NB4 (cell line): ENCODE results near the gene SCUBE3.

Experiments
- CTCF ChIP-seq: IDR thresholded peaks from one replicate; pipeline ENCODE4 v1.5.1; 2012; ENCODE audit warnings: low read depth, low read length
- POLR2A ChIP-seq: IDR thresholded peaks from 2 replicates; pipeline ENCODE4 v1.6.1; 2011; ENCODE audit warnings: mild to moderate bottlenecking; ENCODE audit not compliant: insufficient read length; ENCODE audit errors: extremely low read depth

DNA sequence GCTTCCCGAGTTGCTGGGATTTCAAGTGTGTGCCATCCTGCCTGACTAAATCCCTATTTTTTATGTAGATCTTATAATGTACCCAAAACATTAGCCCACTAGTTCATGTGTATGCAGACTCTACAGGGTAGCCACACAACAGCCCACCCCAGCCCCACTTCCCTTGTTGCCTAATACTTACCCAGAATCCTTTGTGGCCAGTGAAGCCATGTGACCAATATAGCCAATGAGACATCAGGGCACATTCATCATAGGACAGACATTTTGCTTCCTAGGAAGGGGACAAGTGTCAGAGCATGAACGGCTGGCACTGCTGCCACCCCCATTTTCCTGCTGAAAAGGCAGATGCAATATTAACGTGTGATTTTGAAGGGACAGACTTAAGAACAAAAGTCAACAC, 36.6 kb upstream of the SCUBE3 start:
- no peak for TF ChIP-seq CTCF
- no peak for TF ChIP-seq POLR2A
